CD4-positive, alpha-beta T cell treated with Interleukin-6 for 4 hours (primary cell): Measurements from ENCODE around the gene TGFB1I1.
"Not testable (repeated sequence)": the region's sequence is repeated elsewhere in the genome, so short reads cannot be mapped to it uniquely, and the experiment has no call there.

Experiments
- DNase-seq: peaks from one replicate; pipeline ENCODE4 v3.0.0-alpha.2; 2020; ENCODE audit warnings: mixed read lengths

Gene TGFB1I1

DNA sequence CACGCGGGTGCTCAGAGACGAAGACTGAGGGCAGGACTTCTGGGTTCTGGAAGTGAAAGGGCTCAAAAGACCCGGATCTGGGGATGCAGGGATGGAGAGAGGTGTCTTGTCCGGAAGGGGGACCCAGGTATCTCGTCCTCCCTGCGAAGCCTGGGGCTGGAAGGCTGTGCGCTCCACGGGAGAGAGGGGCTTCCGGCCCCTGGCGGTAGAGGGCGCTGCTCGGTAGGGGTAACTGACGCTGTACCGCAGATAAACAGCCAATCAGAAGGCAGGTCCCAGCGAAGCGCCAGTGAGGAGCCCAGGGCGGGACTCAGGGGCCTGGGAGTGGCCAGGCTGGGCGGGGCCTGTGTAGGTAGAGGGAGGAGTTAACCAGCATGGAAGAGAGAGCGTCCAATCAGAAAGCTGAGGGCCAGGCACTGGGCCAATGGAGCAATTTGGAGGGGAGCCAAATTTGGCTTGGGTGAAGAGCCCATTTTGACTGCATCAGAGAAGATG is 804 bp downstream of the TGFB1I1 start:
- peak; percentile 38 for DNase-seq

DNA sequence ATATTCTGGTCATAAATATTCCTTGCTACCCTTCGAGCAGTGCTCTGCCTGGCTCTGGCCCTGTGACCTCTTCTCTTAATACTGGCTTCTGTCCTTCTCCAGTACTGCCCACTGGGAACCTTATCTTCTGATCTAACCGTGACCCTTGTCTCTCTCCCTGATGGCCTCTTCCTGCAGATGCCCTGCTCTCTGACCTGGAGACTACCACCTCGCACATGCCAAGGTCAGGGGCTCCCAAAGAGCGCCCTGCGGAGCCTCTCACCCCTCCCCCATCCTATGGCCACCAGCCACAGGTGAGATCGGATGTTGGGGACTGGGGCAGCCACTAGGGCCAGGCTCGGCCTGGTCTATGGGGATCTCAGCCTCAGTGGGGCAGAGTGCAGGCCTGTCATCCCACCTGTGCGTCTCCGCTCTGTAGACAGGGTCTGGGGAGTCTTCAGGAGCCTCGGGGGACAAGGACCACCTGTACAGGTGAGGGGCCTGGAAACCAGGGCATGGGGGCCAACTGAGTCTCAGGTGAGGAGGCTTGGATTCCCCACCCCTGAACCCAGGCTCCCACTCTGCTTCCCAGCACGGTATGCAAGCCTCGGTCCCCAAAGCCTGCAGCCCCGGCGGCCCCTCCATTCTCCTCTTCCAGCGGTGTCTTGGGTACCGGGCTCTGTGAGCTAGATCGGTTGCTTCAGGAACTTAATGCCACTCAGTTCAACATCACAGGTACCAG is 1.5 kb downstream of the TGFB1I1 start:
- DNase-seq: no peak

DNA sequence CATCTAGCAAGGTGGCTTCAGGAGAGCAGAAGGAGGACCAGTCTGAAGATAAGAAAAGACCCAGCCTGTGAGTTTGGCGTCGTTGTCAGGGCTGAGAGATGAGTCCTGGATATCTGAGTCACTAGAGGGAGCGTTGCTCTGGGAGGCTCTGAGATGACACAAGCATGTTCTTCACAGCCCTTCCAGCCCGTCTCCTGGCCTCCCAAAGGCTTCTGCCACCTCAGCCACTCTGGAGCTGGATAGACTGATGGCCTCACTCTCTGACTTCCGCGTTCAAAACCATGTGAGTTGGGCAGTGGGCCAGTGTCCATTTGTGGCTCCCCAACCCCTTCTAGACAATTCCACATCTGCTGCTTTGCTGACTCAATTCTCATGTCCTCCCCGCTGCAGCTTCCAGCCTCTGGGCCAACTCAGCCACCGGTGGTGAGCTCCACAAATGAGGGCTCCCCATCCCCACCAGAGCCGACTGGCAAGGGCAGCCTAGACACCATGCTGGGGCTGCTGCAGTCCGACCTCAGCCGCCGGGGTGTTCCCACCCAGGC is 2.3 kb downstream of the TGFB1I1 start:
- no peak for DNase-seq

DNA sequence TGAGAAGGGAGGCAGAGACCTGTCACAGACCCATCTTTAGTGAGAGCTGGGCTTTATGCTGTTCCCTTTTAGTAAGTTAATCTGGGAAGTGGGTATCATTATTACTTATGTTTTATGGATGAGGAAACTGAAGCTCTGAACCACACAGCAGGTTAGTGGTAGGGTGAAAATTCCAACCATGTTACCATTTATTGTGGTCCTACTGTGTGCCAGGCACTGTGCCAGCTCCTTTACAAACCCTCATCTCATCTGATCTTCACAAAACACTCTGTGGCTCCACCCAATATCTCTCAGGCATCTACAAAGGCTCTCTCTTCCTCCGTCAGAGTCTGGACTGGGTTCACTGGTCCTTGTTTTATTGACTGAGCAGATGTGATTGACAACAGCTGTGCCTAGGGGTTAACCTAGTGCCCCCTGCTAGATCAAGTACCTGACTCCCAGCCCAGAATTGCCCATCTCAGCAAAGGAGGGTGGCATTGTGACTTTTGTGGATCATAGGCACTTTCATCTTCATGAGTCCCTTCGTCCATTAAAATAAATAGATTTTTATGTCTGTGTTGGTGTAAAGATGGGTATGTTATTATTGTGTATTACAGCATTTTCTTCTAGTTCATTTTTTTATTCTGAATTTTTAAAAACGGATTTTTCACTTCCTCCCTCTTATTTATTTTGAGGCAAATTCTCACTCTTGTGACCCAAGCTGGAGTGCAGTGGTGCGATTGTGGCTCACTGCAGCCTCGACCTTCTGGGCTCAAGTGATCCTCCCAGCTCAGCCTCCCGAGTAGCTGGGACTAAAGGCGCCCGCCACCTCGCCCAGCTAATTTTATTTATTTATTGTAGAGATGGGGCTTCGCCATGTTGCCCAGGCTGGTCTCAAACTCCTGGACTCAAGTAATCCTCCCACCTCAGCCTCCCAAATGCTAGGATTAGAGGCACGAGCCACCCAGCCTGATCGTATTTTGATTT is 3.1 kb downstream of the TGFB1I1 start:
- DNase-seq: no peak

DNA sequence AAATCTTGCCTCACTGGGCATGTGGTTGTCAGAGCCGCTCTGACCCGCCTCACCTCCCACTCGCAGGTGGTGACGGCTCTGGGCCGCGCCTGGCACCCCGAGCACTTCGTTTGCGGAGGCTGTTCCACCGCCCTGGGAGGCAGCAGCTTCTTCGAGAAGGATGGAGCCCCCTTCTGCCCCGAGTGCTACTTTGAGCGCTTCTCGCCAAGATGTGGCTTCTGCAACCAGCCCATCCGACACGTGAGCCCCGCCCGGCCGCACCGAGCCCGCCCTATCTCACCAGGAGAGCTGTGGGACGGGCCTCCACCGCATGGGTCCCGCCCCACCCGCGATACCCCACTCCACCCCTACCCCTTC is 4.0 kb downstream of the TGFB1I1 start:
- DNase-seq: peak; percentile 29

DNA sequence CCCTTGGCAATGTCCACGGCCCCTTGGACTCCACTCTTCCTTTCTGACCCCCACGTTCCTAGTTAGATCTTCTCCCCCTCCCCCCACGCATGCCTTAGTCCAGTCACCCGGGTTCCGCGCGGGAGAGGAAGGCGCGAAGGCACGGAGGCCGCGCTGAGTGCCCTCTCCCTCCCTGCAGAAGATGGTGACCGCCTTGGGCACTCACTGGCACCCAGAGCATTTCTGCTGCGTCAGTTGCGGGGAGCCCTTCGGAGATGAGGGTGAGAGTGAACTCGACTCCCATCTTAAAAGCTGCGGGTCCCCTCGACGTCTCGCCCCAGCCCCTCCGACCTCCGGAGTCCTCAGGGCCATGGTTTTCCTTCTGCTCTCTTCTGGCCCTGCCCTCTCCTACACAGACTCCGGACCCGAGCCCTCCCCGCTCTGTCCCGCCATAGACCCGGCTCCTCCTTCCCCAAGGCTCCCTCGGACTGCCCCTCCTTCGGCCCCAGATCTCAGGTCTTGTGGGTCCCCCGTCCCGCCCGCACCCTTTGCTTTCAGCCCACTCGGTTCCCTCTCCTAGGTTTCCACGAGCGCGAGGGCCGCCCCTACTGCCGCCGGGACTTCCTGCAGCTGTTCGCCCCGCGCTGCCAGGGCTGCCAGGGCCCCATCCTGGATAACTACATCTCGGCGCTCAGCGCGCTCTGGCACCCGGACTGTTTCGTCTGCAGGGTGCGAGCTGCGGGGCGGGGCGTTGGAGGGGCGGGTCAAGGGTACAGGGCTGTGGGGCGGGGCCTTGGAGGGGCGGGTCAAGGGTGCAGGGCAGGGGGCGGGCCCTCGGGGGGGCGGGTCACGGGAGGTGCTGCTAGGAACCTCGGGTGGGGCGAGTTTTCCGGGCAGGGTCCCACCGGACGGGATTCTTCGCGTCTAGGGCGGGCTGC is 4.6 kb downstream of the TGFB1I1 start:
- peak; percentile 99 for DNase-seq

DNA sequence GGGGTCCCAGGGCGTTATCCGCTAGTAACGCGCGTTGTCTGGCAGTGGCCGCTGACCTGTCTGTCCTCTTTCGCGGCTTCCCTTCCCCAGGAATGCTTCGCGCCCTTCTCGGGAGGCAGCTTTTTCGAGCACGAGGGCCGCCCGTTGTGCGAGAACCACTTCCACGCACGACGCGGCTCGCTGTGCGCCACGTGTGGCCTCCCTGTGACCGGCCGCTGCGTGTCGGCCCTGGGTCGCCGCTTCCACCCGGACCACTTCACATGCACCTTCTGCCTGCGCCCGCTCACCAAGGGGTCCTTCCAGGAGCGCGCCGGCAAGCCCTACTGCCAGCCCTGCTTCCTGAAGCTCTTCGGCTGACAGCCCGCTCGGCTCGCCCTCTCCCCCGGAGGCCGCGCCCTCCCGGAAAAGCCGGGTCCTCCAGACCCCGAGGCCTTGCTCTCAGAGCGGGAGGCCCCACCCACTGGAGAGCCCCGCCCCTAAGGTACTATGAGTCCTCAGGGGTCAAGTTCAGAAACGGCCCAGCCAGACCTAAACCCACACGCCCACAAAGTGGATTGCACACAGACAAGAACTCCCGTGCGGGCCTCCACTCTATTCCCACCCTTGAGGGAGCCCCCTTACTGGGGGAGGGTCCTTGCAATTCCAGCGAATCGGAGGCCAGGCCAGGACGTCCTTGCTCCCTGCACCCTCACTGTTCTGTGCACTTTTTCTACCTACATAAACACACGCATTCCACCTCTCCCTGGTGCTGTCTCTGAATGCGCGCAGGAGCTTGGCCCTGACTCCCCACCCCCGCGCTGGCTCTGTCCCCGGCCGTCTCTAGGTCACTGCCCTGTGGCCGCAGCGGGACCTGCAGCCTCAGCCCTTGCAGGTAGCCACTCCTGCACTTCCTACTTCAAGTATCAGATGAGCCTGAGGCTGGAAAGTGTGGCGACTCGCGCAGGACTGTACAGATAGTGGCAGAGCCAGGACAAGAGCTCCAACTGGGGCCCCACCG is 5.6 kb downstream of the TGFB1I1 start:
- DNase-seq: peak; percentile 66

DNA sequence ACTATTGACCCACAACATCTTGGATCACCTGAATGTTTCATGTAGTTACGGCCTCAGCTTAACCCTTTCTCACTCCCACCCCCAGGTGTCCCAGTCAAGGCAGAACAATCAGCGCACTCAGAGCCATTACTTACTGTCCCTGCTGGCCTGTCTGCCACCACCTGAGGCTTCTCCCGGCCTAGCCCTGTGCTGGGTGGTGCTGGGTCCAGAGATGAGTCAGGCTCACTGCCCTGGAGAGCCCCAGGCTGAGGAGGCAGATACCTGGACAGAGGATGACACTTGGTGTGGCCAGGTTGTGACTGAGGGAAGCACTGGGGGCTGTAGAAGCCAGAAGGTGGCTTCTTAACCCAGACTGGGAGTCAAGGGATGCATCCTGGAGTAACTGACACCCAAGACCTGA is 7.0 kb downstream of the TGFB1I1 start:
- no peak for DNase-seq

DNA sequence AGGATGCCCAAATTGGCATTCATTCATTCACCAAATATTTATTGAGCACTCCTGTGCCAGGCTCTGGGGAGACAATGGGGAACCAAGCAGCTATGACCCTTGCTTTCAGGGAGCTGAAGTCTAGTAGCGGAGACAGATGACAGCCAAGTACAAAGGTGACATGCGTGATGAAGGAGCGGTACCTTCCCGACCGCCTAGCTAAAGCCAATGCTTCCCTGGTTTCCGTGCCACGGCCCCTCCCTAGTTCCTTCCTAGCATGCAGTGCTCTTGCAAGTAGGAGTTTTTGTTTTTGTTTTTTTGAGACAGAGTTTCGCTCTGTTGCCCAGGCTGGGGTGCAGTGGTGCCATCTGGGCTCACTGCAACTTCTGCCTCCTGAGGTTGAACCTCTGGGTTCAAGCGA is 7.8 kb downstream of the TGFB1I1 start:
- DNase-seq: no peak

DNA sequence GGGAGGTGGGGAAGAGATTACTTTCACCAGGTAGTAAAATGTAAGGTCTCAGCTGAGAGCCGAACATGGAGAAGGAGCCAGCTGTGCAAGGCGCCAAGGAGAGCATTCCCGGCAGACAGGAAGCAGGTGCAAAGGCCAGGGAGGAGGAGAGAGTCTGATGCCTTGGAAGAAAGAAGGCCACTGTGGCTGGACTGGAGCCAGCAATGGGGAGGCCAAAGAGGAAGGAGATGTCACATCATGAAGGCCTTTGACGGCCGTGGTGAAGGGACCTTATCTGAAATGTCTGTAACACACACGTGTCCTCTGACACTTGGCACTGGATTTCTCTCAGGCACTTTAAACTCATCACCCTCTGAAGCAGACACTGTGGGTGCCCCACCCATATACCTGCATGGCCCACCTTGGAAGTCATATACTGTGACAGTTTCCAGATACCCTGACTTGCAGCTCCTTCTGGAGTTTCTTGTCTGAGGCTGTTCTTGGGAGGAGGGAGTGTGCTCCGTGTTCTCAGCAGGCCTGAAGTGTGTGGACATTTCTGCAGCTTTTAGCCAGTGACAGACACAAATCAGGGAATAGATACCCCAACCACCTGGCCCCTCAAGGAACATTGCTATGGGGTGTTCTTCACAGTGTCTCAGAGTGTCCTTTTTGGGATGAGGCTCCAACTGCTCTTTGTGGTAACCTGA is 9.0 kb downstream of the TGFB1I1 start:
- DNase-seq: no peak

DNA sequence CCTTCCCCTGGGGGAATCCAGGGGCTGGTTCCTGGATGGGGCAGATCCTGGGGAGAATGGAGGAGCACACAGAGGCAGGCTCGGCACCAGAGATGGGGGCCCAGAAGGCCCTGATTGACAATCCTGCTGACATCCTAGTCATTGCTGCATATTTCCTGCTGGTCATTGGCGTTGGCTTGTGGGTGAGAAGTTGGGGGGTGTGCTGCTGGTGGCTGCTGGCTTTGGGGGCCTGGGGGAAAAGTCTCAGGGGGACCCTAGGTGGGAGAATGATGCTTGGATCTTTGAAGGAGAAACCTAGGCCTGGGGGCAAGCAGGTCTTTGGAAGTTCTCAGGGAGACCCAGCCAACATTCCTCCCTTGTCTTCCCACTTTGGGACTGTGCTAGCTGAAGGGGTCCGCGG is 11.1 kb downstream of the TGFB1I1 start, which contains the start of gene SLC5A2:
SLC5A2 (plus strand) TSS at position 43 of the 400 bp plus-strand sequence; CDS start at position 57, 14 bp downstream.
- DNase-seq: no peak

DNA sequence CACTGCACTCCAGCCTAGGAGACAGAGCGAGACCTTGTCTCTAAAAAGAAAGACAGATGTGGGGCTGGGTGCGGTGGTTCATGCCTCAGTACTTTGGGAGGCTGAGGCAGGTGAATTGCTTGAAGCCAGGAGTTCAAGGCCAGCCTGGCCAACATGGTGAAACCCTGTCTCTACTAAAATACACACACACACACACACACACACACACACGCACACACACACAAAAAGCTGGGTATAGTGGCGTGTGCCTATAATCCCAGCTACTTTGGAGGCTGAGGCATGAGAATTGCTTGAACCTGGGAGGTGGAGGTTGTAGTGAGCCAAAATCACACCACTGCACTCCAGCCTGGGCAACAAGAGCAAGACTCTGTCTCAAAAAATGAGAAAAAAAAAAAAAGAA is 12.1 kb downstream of the TGFB1I1 start:
- DNase-seq: not testable (repeated sequence)

DNA sequence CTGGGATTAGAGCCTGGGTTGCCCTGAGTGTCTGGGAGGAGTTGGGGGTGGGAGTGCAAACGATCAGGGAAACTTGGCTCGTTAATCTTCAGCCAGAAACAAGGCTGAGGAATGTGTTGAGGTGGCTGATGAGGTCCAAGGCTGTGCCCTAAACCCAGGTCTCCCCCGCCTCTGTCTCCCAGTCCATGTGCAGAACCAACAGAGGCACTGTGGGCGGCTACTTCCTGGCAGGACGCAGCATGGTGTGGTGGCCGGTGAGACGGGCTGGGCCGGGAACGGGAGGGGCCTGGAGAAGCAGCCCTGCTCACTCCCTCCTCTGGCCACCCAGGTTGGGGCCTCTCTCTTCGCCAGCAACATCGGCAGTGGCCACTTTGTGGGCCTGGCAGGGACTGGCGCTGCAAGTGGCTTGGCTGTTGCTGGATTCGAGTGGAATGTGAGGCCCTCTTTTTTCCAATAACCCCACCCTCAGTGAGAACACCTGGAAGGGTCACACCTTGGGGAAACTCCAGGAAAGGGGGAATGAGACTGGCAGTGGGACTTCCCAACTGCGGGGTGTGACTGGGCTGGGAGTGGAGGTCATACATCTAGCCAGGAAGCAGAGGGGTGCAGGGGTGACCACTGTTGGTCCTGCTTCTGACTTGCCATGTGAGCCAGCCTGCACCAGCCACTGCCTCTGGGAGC is 12.7 kb downstream of the TGFB1I1 start:
- no peak for DNase-seq

DNA sequence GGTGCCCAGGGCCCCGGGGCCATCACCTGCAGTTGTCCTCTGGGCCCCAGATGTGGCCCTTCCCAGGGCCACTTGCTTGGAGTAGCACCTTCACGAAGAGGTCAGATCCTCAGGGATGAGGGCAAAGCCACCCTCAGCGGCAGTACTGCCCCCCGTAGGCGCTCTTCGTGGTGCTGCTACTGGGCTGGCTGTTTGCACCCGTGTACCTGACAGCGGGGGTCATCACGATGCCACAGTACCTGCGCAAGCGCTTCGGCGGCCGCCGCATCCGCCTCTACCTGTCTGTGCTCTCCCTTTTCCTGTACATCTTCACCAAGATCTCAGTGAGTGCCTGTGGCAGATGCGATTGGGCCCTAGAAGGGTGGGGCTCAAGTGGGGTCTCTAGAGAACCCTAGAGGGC is 13.6 kb downstream of the TGFB1I1 start:
- no peak for DNase-seq

DNA sequence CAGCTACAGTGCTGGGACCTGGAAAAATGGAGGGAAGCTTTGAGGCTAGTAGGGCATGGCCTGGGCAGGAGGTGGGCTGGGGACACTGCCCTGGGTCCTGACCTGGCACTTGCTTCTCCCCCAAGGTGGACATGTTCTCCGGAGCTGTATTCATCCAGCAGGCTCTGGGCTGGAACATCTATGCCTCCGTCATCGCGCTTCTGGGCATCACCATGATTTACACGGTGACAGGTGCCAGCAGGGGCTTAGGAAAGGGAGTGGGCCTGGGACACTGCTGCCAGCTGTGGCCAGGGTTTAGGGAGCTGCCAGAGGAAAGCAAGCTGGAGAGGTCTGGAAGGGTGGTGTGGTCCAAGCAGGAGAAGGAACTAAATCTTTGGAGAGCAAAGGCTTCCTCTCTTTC is 14.1 kb downstream of the TGFB1I1 start:
- no peak for DNase-seq

DNA sequence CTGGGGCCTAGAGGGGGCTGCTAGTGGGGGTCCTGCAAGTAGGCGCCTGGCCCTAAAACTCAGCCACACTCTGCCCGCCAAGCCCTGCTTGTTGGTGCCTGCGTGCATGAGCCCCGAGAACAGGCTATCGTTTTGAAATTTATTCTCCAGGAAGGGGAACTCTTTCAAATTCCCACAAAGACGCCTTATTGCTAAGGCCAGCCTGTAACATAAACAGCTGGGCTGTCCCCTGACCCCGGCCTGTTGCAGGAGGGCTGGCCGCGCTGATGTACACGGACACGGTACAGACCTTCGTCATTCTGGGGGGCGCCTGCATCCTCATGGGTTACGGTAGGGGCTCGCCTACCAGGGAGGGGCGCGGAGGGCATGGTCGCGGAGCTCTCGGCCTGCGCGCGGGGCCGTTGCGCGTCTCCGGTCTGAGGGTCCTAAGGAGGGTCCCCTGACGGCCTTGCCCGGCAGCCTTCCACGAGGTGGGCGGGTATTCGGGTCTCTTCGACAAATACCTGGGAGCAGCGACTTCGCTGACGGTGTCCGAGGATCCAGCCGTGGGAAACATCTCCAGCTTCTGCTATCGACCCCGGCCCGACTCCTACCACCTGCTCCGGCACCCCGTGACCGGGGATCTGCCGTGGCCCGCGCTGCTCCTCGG is 15.2 kb downstream of the TGFB1I1 start:
- DNase-seq: no peak

DNA sequence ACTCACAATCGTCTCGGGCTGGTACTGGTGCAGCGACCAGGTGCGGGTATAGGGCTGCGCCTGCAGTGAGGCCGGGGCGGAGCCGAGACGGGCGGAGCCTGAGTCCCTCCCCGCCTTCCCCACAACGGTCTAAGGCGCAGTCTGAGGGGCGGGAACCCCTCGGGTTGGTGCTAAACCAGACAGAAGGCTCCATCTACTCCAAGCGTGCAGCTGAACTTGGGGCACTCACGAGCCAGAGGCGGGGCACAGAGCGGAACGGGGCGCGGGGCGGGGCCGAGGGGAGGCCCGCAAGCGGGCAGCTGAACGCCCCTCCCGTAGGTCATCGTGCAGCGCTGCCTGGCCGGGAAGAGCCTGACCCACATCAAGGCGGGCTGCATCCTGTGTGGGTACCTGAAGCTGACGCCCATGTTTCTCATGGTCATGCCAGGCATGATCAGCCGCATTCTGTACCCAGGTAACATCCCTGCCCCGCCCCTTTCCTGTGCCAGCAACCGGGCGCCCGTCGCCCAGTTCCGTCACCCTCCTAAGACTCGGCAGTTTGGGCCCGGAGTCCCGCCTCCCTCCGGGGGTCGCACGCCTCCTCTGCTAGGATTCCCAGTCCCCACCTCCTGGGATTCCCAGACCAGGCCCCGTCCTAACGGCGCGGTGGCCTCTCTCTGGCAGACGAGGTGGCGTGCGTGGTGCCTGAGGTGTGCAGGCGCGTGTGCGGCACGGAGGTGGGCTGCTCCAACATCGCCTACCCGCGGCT is 15.9 kb downstream of the TGFB1I1 start:
- peak; percentile 89 for DNase-seq

DNA sequence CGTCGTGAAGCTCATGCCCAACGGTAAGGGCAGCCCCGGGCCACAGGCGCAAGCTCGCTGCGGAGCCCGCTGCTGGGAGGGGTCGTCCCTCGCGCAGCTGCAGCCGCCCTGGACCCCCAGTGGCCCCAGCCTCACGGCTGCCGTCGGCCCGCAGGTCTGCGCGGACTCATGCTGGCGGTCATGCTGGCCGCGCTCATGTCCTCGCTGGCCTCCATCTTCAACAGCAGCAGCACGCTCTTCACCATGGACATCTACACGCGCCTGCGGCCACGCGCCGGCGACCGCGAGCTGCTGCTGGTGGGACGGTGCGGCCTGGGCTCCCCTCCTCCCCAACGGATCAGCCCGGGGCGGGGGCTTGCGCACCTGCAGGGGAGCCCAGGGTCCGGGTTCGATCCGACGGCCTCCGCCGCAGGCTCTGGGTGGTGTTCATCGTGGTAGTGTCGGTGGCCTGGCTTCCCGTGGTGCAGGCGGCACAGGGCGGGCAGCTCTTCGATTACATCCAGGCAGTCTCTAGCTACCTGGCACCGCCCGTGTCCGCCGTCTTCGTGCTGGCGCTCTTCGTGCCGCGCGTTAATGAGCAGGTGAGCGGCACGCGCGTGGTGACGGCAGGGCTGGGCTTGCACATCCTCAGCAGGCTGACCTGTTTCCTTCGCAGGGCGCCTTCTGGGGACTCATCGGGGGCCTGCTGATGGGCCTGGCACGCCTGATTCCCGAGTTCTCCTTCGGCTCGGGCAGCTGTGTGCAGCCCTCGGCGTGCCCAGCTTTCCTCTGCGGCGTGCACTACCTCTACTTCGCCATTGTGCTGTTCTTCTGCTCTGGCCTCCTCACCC is 16.7 kb downstream of the TGFB1I1 start:
- no peak for DNase-seq
